ENCODE data around the gene TRIM27. TPM values are rescaled to one million over a fixed set of nuclear protein-coding genes. Genes with fewer than 3 reads are reported as not detected.
"Not testable (repeated sequence)": the region's sequence is repeated elsewhere in the genome, so short reads cannot be mapped to it uniquely, and the experiment has no call there.

Gene TRIM27
- total and polyA plus RNA-seq, 8 donors = 24.1 to 43.3 (median 31.0) TPM

DNA sequence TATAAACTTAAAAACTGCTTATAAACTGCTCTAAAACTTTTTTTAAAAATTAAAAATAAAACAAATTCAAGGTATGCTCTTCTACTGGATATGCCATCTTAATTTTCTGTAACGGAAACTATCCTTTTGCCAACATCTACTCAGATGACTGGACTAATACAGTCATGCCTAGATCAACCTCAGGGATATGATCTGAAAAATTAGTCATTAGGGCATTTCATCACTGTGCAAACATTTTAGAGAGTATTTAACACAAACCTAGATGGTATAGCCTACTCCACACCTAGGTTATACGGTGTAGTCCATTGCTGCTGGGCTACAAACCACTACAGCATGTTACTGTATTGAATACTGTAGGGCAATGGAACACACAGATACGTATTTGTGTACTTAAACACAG lies 64.8 kb downstream of the TRIM27 start:
- no peaks in the 10 kb centered on the region for H3K9me3 ChIP-seq
- H3K27me3 ChIP-seq = no peaks in the 10 kb centered on the region
- FAIRE-seq (no peak), DNase-seq (no peak), ATAC-seq (no peak)
- 60 to 77% methylated on average over 3 of the region's 3 CpGs for WGBS, 2 donors
- H3K4me3 ChIP-seq = no peak overlapping the region
- H3K4me1 ChIP-seq = peaks cover 0 to 3% (median 0%) of the 10 kb centered on the region in 3 donors
- no peak overlapping the region for H3K27ac ChIP-seq
- TF ChIP-seq, protein P1, sequence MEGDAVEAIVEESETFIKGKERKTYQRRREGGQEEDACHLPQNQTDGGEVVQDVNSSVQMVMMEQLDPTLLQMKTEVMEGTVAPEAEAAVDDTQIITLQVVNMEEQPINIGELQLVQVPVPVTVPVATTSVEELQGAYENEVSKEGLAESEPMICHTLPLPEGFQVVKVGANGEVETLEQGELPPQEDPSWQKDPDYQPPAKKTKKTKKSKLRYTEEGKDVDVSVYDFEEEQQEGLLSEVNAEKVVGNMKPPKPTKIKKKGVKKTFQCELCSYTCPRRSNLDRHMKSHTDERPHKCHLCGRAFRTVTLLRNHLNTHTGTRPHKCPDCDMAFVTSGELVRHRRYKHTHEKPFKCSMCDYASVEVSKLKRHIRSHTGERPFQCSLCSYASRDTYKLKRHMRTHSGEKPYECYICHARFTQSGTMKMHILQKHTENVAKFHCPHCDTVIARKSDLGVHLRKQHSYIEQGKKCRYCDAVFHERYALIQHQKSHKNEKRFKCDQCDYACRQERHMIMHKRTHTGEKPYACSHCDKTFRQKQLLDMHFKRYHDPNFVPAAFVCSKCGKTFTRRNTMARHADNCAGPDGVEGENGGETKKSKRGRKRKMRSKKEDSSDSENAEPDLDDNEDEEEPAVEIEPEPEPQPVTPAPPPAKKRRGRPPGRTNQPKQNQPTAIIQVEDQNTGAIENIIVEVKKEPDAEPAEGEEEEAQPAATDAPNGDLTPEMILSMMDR (IDR thresholded peaks at IDR 0.05) = no peak
- no peaks in the 10 kb centered on the region for H3K36me3 ChIP-seq
- intact Hi-C loops (cut with DNase I) = no loop called here

DNA sequence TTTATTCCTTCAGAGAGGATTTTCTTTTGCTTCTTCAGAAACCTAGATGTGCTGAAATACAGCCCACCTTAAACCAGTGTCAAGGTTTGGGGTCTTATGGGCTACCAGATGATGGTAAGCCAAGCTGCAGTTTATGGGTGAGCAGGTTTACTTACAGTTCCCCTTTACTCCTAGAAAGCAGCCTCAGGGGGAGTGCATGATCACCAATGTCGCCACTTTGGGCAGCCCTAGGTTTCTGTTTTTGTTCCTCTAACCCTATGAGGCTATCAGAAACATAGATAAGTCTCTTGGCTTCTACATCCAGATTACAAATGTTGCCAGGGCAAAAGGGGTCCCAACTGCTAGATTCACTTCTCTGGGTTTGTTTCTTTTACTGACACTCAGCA lies 67.2 kb downstream of the TRIM27 start:
- Histone ChIP-seq H3K4me3 (no peak overlapping the region), H3K27me3 (no peaks in the 10 kb centered on the region), H3K9me3 (no peaks in the 10 kb centered on the region), H3K27ac (no peak overlapping the region), H3K36me3 (no peaks in the 10 kb centered on the region), H3K4me1 (no peaks in the 10 kb centered on the region)
- DNase-seq (no peak), ATAC-seq (no peak), FAIRE-seq (no peak)
- TF ChIP-seq, protein P1 (IDR thresholded peaks at IDR 0.05) = no peak
- WGBS, 2 donors = 36 to 39% methylated on average over 1 of the region's 1 CpG
- intact Hi-C loops (cut with DNase I) = no loop called here

DNA sequence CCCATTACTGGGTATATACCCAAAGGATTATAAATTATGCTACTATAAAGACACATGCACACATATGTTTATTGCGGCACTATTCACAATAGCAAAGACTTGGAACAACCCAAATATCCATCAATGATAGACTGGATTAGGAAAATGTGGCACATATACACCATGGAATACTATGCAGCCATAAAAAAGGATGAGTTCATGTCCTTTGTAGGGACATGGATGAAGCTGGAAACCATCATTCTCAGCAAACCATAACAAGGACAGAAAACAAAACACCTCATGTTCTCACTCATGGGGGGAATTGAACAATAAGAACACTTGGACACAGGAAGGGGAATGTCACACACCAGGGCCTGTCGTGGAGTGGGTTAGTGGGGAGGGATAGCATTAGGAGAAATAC lies 69.4 kb downstream of the TRIM27 start:
- H3K4me3 ChIP-seq; H3K27me3 ChIP-seq; H3K9me3 ChIP-seq; H3K4me1 ChIP-seq; intact Hi-C loops (cut with DNase I); FAIRE-seq; H3K27ac ChIP-seq; ATAC-seq; DNase-seq; H3K36me3 ChIP-seq: not testable (repeated sequence)
- 76 to 88% methylated on average over 2 of the region's 2 CpGs for WGBS, 2 donors

Other genes with a start within 250 kb of the TRIM27 start
- gene ZNF311, start 81.3 kb upstream of the TRIM27 start, total RNA-seq = 1 to 10 TPM in 1 of 6 donors, under 1 TPM in 5; 0.19 to 1.2 (median 0.35) TPM
- 1 to 10 TPM in 1 of 2 donors, under 1 TPM in 1; 0.92 to 1.1 TPM for gene ZNF311, start 81.3 kb upstream of the TRIM27 start, polyA plus RNA-seq
- not detected for gene OR2W1, start 121.2 kb upstream of the TRIM27 start, total RNA-seq
- not detected for gene OR2W1, start 121.2 kb upstream of the TRIM27 start, polyA plus RNA-seq
- gene OR2B3, start 163.3 kb upstream of the TRIM27 start, total RNA-seq = not detected
- not detected for gene OR2B3, start 163.3 kb upstream of the TRIM27 start, polyA plus RNA-seq
- not detected for gene OR2J1, start 175.5 kb upstream of the TRIM27 start, total RNA-seq
- gene OR2J1, start 175.5 kb upstream of the TRIM27 start, polyA plus RNA-seq = not detected
- not detected for gene OR2J3, start 184.1 kb upstream of the TRIM27 start, total RNA-seq
- gene OR2J3, start 184.1 kb upstream of the TRIM27 start, polyA plus RNA-seq = not detected
- gene OR2J2, start 246.9 kb upstream of the TRIM27 start, total RNA-seq = not detected
- gene OR2J2, start 246.9 kb upstream of the TRIM27 start, polyA plus RNA-seq = not detected

Data from pancreas (tissue), 10 donors.